ENCODE measurements around the gene CLDN22. TPM values are rescaled to one million over a fixed set of nuclear protein-coding genes. Genes with fewer than 3 reads are reported as not detected.
"Not testable (repeated sequence)": the region's sequence is repeated elsewhere in the genome, so short reads cannot be mapped to it uniquely, and the experiment has no call there.

CLDN22 gene
- polyA plus RNA-seq, 1 donor from 2014 or later = not detected

DNA sequence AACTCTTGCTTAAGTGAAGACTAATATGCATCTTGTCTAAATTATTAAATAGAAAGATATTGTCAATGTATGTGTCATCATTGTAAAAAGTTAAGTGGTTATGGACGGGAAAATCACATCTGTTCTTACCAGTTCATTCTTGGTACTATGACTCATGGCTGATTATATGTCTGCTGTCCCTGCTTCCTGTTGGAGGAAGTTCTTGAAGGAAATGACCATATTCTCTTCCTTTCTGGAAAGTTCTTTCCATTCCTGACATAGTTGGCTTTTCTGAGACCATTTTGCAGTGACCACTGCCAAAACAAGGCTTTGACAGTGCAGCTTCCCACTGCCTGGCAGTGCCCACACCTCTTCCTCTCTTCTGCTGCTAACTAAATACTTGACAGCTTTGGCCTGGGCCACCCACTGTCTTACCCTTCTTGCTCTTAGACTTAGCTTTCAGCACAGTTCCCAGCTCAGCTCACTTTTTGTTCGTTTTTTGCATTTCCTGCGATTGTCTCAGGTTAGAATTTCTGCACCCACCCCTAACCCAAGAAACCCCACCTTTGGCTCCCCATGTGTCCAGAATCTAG is 15.4 kb upstream of the CLDN22 start:
- Mint-ChIP-seq H3K36me3 (peaks cover 1% of the 10 kb centered on the region), H3K4me3 (no peak overlapping the region), H3K27me3 (peaks cover 7% of the 10 kb centered on the region), H3K9me3 (peaks cover 0 to 1% (median 0%) of the 10 kb centered on the region in 3 donors), H3K27ac (no peak overlapping the region), H3K4me1 (no peaks in the 10 kb centered on the region)

- Mint-ChIP-seq H3K27me3 (peaks cover 5% of the 10 kb centered on the region), H3K4me1 (no peaks in the 10 kb centered on the region), H3K9me3 (peaks cover 0 to 2% (median 1%) of the 10 kb centered on the region in 3 donors), H3K27ac (peak overlapping the region in 1 of 3 donors; percentile 7), H3K4me3 (no peak overlapping the region), H3K36me3 (peaks cover 1% of the 10 kb centered on the region)
These were observed 13.9 kb upstream of the CLDN22 start for GRCh38 chr4:183333983-183334382.

- H3K27me3 Mint-ChIP-seq = peaks cover 7% of the 10 kb centered on the region
- H3K4me1 Mint-ChIP-seq = no peaks in the 10 kb centered on the region
- H3K9me3 Mint-ChIP-seq = peaks cover 0 to 2% (median 0%) of the 10 kb centered on the region in 3 donors
- H3K36me3 Mint-ChIP-seq = peaks cover 1% of the 10 kb centered on the region
- H3K27ac Mint-ChIP-seq = no peak overlapping the region
- H3K4me3 Mint-ChIP-seq = no peak overlapping the region
These were observed 13.1 kb upstream of the CLDN22 start for GRCh38 chr4:183333202-183333601.

GRCh38 chr4:183332447-183332846 is 12.4 kb upstream of the CLDN22 start:
- Mint-ChIP-seq H3K9me3 (peaks cover 0 to 2% (median 0%) of the 10 kb centered on the region in 3 donors), H3K4me1 (no peaks in the 10 kb centered on the region), H3K27ac (no peak overlapping the region), H3K27me3 (peaks cover 7% of the 10 kb centered on the region), H3K36me3 (peaks cover 1% of the 10 kb centered on the region), H3K4me3 (no peak overlapping the region)

GRCh38 chr4:183330841-183331240 is 10.8 kb upstream of the CLDN22 start:
- Mint-ChIP-seq H3K4me1 (no peaks in the 10 kb centered on the region), H3K27ac (no peak overlapping the region), H3K9me3 (peaks cover 0 to 7% (median 1%) of the 10 kb centered on the region in 3 donors), H3K4me3 (no peak overlapping the region), H3K36me3 (no peaks in the 10 kb centered on the region), H3K27me3 (peaks cover 5% of the 10 kb centered on the region)

GRCh38 chr4:183329954-183330742 is 10.1 kb upstream of the CLDN22 start:
- no peaks in the 10 kb centered on the region for H3K4me1 Mint-ChIP-seq

DNA sequence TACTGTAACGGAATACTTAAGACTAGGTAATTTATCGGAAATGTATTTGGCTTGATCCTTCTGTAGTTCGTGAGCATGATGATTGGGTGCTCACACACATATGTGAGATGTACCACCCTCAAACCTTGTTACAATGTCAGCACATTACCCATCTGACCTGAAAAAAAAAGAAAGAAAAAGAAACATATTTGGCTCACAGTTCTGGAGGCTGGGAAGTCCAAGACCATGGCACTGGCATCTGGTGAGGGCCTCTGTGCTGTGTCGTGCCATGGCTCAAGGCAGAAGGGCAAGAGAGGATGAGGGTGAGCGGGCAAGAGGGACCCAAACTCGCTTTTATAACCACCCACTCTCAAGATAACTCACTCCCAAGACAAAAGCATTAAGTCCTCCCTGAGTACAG is 9.2 kb upstream of the CLDN22 start:
- H3K27me3 Mint-ChIP-seq = peaks cover 5% of the 10 kb centered on the region
- no peaks in the 10 kb centered on the region for H3K36me3 Mint-ChIP-seq
- no peak overlapping the region for H3K27ac Mint-ChIP-seq
- peaks cover 0 to 8% (median 1%) of the 10 kb centered on the region in 3 donors for H3K9me3 Mint-ChIP-seq
- no peak overlapping the region for H3K4me3 Mint-ChIP-seq
- no peaks in the 10 kb centered on the region for H3K4me1 Mint-ChIP-seq

More at GRCh38 chr4:183329954-183330742, 10.1 kb upstream of the CLDN22 start:
- H3K27me3 Mint-ChIP-seq = peaks cover 5% of the 10 kb centered on the region
- no peak overlapping the region for H3K27ac Mint-ChIP-seq
- peak overlapping the region in 1 of 4 donors; percentile 31 for H3K4me3 Mint-ChIP-seq
- H3K9me3 Mint-ChIP-seq = peaks cover 0 to 8% (median 1%) of the 10 kb centered on the region in 3 donors
- H3K36me3 Mint-ChIP-seq = no peaks in the 10 kb centered on the region

DNA sequence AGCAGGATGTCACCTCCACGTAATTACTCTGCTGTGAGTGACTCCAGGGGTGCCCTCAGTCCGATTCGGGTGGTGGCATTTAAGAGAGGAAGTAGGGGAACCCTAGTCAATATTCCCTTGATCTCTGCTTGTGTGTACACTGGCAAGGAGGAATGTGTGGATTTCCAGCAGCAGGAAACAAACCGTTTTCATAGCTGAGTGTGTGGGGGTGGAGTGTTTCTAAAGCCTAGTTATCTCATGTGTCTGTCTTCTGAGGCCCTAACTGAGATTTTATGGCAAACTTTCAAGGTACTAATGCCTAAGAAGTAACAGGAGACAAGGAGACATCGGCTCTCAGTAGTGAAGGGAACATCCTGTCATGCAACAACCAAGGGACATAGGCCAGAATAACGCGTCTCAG is 8.8 kb upstream of the CLDN22 start:
- no peaks in the 10 kb centered on the region for H3K36me3 Mint-ChIP-seq
- no peak overlapping the region for H3K4me3 Mint-ChIP-seq
- H3K4me1 Mint-ChIP-seq = no peaks in the 10 kb centered on the region
- H3K9me3 Mint-ChIP-seq = peaks cover 0 to 8% (median 1%) of the 10 kb centered on the region in 3 donors
- no peak overlapping the region for H3K27ac Mint-ChIP-seq
- peaks cover 6% of the 10 kb centered on the region for H3K27me3 Mint-ChIP-seq

DNA sequence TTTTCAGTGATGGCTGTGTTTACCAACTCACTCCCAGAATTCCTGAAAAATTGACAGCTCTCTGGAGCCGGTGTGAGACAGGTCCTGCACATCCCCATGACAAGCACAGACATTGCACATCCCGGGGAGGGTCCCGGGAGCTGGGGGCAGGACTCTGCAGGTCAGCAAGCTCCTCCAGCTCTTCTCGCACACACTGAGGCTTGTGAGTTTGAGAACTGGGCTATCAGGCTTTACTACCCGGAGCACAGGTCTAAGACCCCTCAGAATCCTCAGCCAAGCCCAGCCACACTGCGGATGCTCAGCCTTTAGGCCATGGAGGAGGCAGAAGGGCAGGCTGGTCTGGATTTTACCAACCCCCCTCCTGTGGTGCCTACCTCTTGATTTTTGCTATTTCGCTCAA is 7.8 kb upstream of the CLDN22 start:
- Mint-ChIP-seq H3K9me3 (peaks cover 0 to 8% (median 1%) of the 10 kb centered on the region in 3 donors), H3K36me3 (no peaks in the 10 kb centered on the region), H3K27me3 (peaks cover 7% of the 10 kb centered on the region), H3K4me1 (no peaks in the 10 kb centered on the region), H3K4me3 (no peak overlapping the region), H3K27ac (no peak overlapping the region)

- Mint-ChIP-seq H3K27ac (no peak overlapping the region), H3K4me1 (no peaks in the 10 kb centered on the region), H3K4me3 (no peak overlapping the region), H3K9me3 (peaks cover 0 to 8% (median 1%) of the 10 kb centered on the region in 3 donors), H3K27me3 (peaks cover 8% of the 10 kb centered on the region), H3K36me3 (no peaks in the 10 kb centered on the region)
These were observed 6.8 kb upstream of the CLDN22 start for GRCh38 chr4:183326853-183327252.

DNA sequence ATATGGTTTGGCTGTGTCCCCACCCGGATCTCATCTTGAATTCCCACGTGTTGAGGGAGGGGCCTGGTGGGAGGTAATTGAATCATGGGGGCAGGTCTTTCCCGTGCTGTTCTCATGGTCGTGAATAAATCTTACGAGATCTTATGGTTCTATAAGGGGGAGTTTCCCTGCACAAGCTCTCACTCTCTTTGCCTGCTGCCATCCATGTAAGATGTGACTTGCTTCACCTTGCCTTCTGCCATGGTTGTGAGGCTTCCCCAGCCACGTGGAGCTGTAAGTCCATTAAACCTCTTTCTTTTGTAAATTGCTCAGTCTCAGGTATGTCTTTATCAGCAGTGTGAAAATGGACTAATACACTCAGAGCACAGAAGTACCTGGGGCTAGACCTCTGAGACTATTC is 6.3 kb upstream of the CLDN22 start:
- H3K27me3 Mint-ChIP-seq = not testable (repeated sequence)

GRCh38 chr4:183324619-183325018 is 4.5 kb upstream of the CLDN22 start:
- Mint-ChIP-seq H3K4me3 (no peak overlapping the region), H3K9me3 (peaks cover 0 to 7% (median 1%) of the 10 kb centered on the region in 3 donors), H3K4me1 (no peaks in the 10 kb centered on the region), H3K27ac (no peak overlapping the region), H3K36me3 (no peaks in the 10 kb centered on the region), H3K27me3 (peaks cover 10% of the 10 kb centered on the region)

More for the DNA sequence above, 6.3 kb upstream of the CLDN22 start:
- not testable (repeated sequence) for H3K36me3 Mint-ChIP-seq, H3K4me1 Mint-ChIP-seq, H3K27ac Mint-ChIP-seq, H3K4me3 Mint-ChIP-seq, H3K9me3 Mint-ChIP-seq

DNA sequence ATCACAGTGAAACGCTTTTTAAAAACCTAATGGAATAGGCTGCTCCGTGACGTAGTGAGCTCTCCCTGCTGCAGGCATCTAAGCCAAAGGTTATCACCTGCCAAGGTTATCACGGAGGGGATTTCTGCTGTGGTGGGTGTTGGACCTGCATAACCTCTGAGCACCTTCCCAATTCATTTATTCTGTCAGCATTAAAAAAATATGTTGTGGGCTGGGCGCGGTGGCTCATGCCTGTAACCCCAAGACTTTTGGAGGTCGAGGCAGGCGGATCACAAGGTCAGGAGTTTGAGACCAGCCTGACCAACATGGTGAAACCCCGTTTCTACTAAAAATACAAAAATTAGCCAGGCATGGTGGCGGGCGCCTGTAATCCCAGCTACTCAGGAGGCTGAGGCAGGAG is 4.0 kb upstream of the CLDN22 start:
- not testable (repeated sequence) for H3K27ac Mint-ChIP-seq, H3K4me1 Mint-ChIP-seq, H3K9me3 Mint-ChIP-seq, H3K4me3 Mint-ChIP-seq, H3K36me3 Mint-ChIP-seq
- H3K27me3 Mint-ChIP-seq = peaks cover 12% of the 10 kb centered on the region

GRCh38 chr4:183323295-183323694 is 3.2 kb upstream of the CLDN22 start:
- H3K9me3 Mint-ChIP-seq = peaks cover 0 to 7% (median 1%) of the 10 kb centered on the region in 3 donors
- H3K36me3 Mint-ChIP-seq = no peaks in the 10 kb centered on the region
- H3K4me1 Mint-ChIP-seq = no peaks in the 10 kb centered on the region
- peaks cover 10% of the 10 kb centered on the region for H3K27me3 Mint-ChIP-seq
- no peak overlapping the region for H3K4me3 Mint-ChIP-seq
- no peak overlapping the region for H3K27ac Mint-ChIP-seq

- no peak within 1 kb of the TSS for H3K4me3 Mint-ChIP-seq
- no peaks in the 10 kb centered on the region for H3K36me3 Mint-ChIP-seq
- H3K27me3 Mint-ChIP-seq = peaks cover 10% of the 10 kb centered on the region
- no peak within 1 kb of the TSS for H3K27ac Mint-ChIP-seq
- H3K4me1 Mint-ChIP-seq = no peaks in the 10 kb centered on the region
- peaks cover 0 to 7% (median 1%) of the 10 kb centered on the region in 3 donors for H3K9me3 Mint-ChIP-seq
These were observed 2.2 kb upstream of the CLDN22 start, which contains the start of gene CLDN24 for GRCh38 chr4:183322326-183322725. Gene CLDN24, minus strand, starts transcription at chr4:183322426. Its CDS starts 0 bp downstream, at chr4:183322426.

DNA sequence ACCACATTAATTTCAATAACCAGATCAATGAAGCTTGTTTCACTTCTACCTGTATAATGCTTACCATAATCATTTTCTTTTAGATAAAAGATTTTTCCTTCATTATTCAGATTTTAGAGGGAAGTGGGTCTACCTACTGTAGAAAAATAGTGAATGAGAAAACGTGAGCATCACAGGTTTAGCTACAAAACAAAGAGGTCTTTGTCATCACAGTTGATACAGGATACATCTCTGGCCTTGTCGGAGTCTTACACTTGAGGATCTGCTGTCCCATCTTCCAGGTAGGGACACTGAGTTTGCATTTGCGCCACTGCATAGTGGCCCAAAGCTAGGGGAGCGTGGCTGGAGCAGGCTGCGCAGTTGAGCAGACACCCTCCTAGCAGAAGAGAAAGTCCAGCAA is 1.4 kb upstream of the CLDN22 start:
- no peak overlapping the region for H3K4me3 Mint-ChIP-seq
- H3K27me3 Mint-ChIP-seq = peaks cover 10% of the 10 kb centered on the region
- peaks cover 0 to 7% (median 1%) of the 10 kb centered on the region in 3 donors for H3K9me3 Mint-ChIP-seq
- no peaks in the 10 kb centered on the region for H3K36me3 Mint-ChIP-seq
- no peak overlapping the region for H3K27ac Mint-ChIP-seq
- no peaks in the 10 kb centered on the region for H3K4me1 Mint-ChIP-seq
